Measurements from ENCODE around the gene BACH2. TPM values are rescaled to one million over a fixed set of nuclear protein-coding genes. Genes with fewer than 3 reads are reported as not detected.

BACH2 gene
- total and polyA plus RNA-seq, 9 of the 15 experiments (the other 6 are each of a cell fraction or from before 2014, with no cell fraction given) = 0.06 to 3.1 (median 0.59) TPM

- no peak for TF ChIP-seq CREB5 (CRISPR knock-in tag; IDR thresholded peaks at IDR 0.05)
Measured at GRCh38 chr6:90195094-90195829, 101.4 kb downstream of the BACH2 start (continued).

- ChIA-PET CTCF (ENCODE audit: low intra/inter-chr PET ratio) (no interaction called here), POLR2A (no interaction called here)
- Histone ChIP-seq H3K4me1 (replicated peaks in 1 of 2; ENCODE audit: control insufficient read depth in 2 of 2, insufficient read depth in 2 of 2, low read length in 2 of 2) (no peaks in the 10 kb centered on the region; a peak in 1 of 5 replicates), H3K4me2 (ENCODE audit: insufficient read depth, low read length) (no peak overlapping the region), H3K27me3 (ENCODE audit: control insufficient read depth in 2 of 2, insufficient read depth in 2 of 2, low read length in 2 of 2) (no peaks in the 10 kb centered on the region), H3K36me3 (ENCODE audit: control insufficient read depth, insufficient read depth, low read length) (no peaks in the 10 kb centered on the region), H3K9me3 (replicated peaks; ENCODE audit: control insufficient read depth, insufficient read depth, low read depth, low read length) (no peaks in the 10 kb centered on the region), H3K9me1 (ENCODE audit: control insufficient read depth, insufficient read depth, low read length) (no peaks in the 10 kb centered on the region), H4K20me1 (replicated peaks; ENCODE audit: control insufficient read depth, insufficient read depth, low read length) (no peaks in the 10 kb centered on the region), H3K4me3 (no peak overlapping the region), H2AFZ (ENCODE audit: low read depth, low read length) (no peak overlapping the region), H3K9ac (ENCODE audit: insufficient read depth in 1 of 2, low read depth in 2 of 2, low read length in 2 of 2) (no peak overlapping the region), H3K79me2 (ENCODE audit: control insufficient read depth, insufficient read depth, low read length) (no peaks in the 10 kb centered on the region), H3K27ac (ENCODE audit: extremely low read depth, low read depth, low read length) (no peak overlapping the region)
- DNase-seq (ENCODE audit: extremely low read depth in 1 of 4, low spot score in 3 of 4) = no peak
- in situ Hi-C loops (cut with MboI) (no loop called here), intact Hi-C loops (cut with micrococcal nuclease) (no loop called here)
- peak; percentile 64 for TF ChIP-seq FOSL1 (tag; conservative IDR thresholded peaks at IDR 0.05)
- no peak for TF ChIP-seq ZNF609 (CRISPR knock-in tag; IDR thresholded peaks at IDR 0.05; ENCODE audit: borderline replicate concordance)
- WGBS (ENCODE audit: insufficient coverage, low coverage, missing lambda C conversion rate) = 29% methylated on average over 4 of the region's 4 CpGs
- no peak for ATAC-seq
- no peak for FAIRE-seq
- BruUV-seq (replicated peaks) = no TSS peak
Measured at GRCh38 chr6:90194371-90194841, 102.2 kb downstream of the BACH2 start.

All from K562 (cell line).